ENCODE results near the gene RB1. TPM values are rescaled to one million over a fixed set of nuclear protein-coding genes. Genes with fewer than 3 reads are reported as not detected.

Gene RB1
- total RNA-seq, 1 donor from 2014 or later = 36.2 TPM

GRCh38 chr13:48266150-48266549 lies 37.4 kb upstream of the RB1 start:
- Mint-ChIP-seq H3K4me1 (ENCODE audit: unreplicated experiment) (peaks cover 11% of the 10 kb centered on the region), H3K9me3 (ENCODE audit: unreplicated experiment) (no peaks in the 10 kb centered on the region), H3K27me3 (ENCODE audit: unreplicated experiment) (peaks cover 4% of the 10 kb centered on the region), H3K27ac (ENCODE audit: unreplicated experiment) (no peak overlapping the region), H3K4me3 (ENCODE audit: unreplicated experiment) (no peak overlapping the region), H3K36me3 (ENCODE audit: low read depth, unreplicated experiment) (peaks cover 35% of the 10 kb centered on the region)
- TF ChIP-seq CTCF (IDR thresholded peaks at IDR 0.05; ENCODE audit: unreplicated experiment) = no peak
- DNase-seq (ENCODE audit: low spot score) = no peak

GRCh38 chr13:48266701-48267639 lies 36.6 kb upstream of the RB1 start:
- H3K4me3 Mint-ChIP-seq (ENCODE audit: unreplicated experiment) = no peak overlapping the region

GRCh38 chr13:48268019-48268418 lies 35.5 kb upstream of the RB1 start:
- TF ChIP-seq CTCF (IDR thresholded peaks at IDR 0.05; ENCODE audit: unreplicated experiment) = no peak
- Mint-ChIP-seq H3K27ac (ENCODE audit: unreplicated experiment) (no peak overlapping the region), H3K4me3 (ENCODE audit: unreplicated experiment) (no peak overlapping the region), H3K9me3 (ENCODE audit: unreplicated experiment) (no peaks in the 10 kb centered on the region), H3K36me3 (ENCODE audit: low read depth, unreplicated experiment) (peaks cover 27% of the 10 kb centered on the region), H3K4me1 (ENCODE audit: unreplicated experiment) (peaks cover 11% of the 10 kb centered on the region), H3K27me3 (ENCODE audit: unreplicated experiment) (peaks cover 4% of the 10 kb centered on the region)
- no peak for DNase-seq (ENCODE audit: low spot score)

More at GRCh38 chr13:48266701-48267639, 36.6 kb upstream of the RB1 start:
- DNase-seq (ENCODE audit: low spot score) = no peak
- Mint-ChIP-seq H3K9me3 (ENCODE audit: unreplicated experiment) (no peaks in the 10 kb centered on the region), H3K27me3 (ENCODE audit: unreplicated experiment) (peaks cover 4% of the 10 kb centered on the region), H3K27ac (ENCODE audit: unreplicated experiment) (no peak overlapping the region), H3K4me1 (ENCODE audit: unreplicated experiment) (peaks cover 11% of the 10 kb centered on the region), H3K36me3 (ENCODE audit: low read depth, unreplicated experiment) (peaks cover 35% of the 10 kb centered on the region)
- TF ChIP-seq CTCF (IDR thresholded peaks at IDR 0.05; ENCODE audit: unreplicated experiment) = no peak

- Mint-ChIP-seq H3K9me3 (ENCODE audit: unreplicated experiment) (no peaks in the 10 kb centered on the region), H3K27me3 (ENCODE audit: unreplicated experiment) (peaks cover 3% of the 10 kb centered on the region), H3K36me3 (ENCODE audit: low read depth, unreplicated experiment) (peaks cover 11% of the 10 kb centered on the region), H3K27ac (ENCODE audit: unreplicated experiment) (no peak overlapping the region), H3K4me1 (ENCODE audit: unreplicated experiment) (peaks cover 25% of the 10 kb centered on the region), H3K4me3 (ENCODE audit: unreplicated experiment) (no peak overlapping the region)
- no peak for DNase-seq (ENCODE audit: low spot score)
- no peak for TF ChIP-seq CTCF (IDR thresholded peaks at IDR 0.05; ENCODE audit: unreplicated experiment)
Observed at GRCh38 chr13:48273346-48273745, 30.2 kb upstream of the RB1 start.

GRCh38 chr13:48275507-48275906 lies 28.0 kb upstream of the RB1 start:
- Mint-ChIP-seq H3K4me1 (ENCODE audit: unreplicated experiment) (peaks cover 32% of the 10 kb centered on the region), H3K4me3 (ENCODE audit: unreplicated experiment) (no peak overlapping the region), H3K9me3 (ENCODE audit: unreplicated experiment) (no peaks in the 10 kb centered on the region), H3K27ac (ENCODE audit: unreplicated experiment) (no peak overlapping the region), H3K27me3 (ENCODE audit: unreplicated experiment) (no peaks in the 10 kb centered on the region), H3K36me3 (ENCODE audit: low read depth, unreplicated experiment) (peaks cover 3% of the 10 kb centered on the region)
- TF ChIP-seq CTCF (IDR thresholded peaks at IDR 0.05; ENCODE audit: unreplicated experiment) = no peak
- no peak for DNase-seq (ENCODE audit: low spot score)

All from endothelial cell (in vitro differentiated cells).